A549 (cell line): ENCODE data around the gene TEX35.

Experiments
- JUN ChIP-seq, 2 experiments: fragments of >200 bp; sonication (Bioruptor Twin); formaldehyde crosslinking; IDR thresholded peaks; 2 replicates in 1 of 2; 3 replicates in 1 of 2; pipeline ENCODE4 v1.6.1; 2016 to 2017
- TF ChIP-seq, protein P1 (sequence below): fragments of >200 bp; sonication (Bioruptor Twin); formaldehyde crosslinking; IDR thresholded peaks from 3 replicates; pipeline ENCODE4 v1.5.1; 2016

DNA sequence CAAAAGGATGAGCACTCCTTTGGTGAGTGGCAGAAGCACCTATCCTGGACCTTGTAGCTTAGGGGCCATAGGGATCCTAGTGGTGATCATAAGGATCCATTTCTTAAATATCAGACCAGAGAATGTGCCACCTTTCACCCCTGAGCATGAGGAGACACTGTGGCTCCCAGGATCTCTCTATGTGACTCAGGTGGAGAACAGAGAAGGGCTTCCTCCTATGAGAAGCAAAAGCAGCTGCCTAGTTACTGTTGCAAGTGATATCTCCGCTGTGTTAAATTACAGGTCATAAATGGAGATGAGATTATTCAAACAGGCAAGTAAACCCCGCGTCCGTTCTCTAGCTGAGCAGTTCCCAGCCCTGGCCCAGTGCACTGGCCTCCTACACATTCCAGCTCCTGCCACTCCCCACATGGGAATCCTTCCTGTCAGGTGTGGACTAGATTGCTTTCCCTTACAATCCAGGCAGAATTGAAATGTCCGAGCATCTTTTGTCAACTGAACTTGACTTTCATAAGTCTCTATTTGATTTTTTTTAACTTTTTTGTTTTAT, 42.4 kb upstream of the TEX35 start:
- TF ChIP-seq, protein P1, sequence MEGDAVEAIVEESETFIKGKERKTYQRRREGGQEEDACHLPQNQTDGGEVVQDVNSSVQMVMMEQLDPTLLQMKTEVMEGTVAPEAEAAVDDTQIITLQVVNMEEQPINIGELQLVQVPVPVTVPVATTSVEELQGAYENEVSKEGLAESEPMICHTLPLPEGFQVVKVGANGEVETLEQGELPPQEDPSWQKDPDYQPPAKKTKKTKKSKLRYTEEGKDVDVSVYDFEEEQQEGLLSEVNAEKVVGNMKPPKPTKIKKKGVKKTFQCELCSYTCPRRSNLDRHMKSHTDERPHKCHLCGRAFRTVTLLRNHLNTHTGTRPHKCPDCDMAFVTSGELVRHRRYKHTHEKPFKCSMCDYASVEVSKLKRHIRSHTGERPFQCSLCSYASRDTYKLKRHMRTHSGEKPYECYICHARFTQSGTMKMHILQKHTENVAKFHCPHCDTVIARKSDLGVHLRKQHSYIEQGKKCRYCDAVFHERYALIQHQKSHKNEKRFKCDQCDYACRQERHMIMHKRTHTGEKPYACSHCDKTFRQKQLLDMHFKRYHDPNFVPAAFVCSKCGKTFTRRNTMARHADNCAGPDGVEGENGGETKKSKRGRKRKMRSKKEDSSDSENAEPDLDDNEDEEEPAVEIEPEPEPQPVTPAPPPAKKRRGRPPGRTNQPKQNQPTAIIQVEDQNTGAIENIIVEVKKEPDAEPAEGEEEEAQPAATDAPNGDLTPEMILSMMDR = no peak
- no peak for TF ChIP-seq JUN (IDR thresholded peaks at IDR 0.05)
